Left lung (tissue), 10 donors: ENCODE results near the gene UPF2. TPM values are rescaled to one million over a fixed set of nuclear protein-coding genes. Genes with fewer than 3 reads are reported as not detected.

ENCODE experiments used
- ATAC-seq: fragments of 200-7000 bp; cut with Tn5 transposase; one replicate; pipeline ENCODE4 v1.9.1; 2020; ENCODE audit warnings: moderate library complexity
- DNase-seq, 4 donors: peaks; one replicate each; pipeline ENCODE4 v3.0.0-alpha.2; 2013 to 2020
- H3K27ac ChIP-seq, 2 donors: fragments of 200-600 bp; sonication (generic) in 1 of 2; one replicate each; pipeline versions ENCODE4 v1.5.0 to v1.8.0; 2020 to 2021
- H3K27me3 ChIP-seq, 2 donors: fragments of 200-600 bp; sonication (generic) in 1 of 2; one replicate each; pipeline versions ENCODE4 v1.5.0 to v1.8.0; 2020 to 2021
- H3K36me3 ChIP-seq, 2 donors: fragments of 200-600 bp; sonication (generic) in 1 of 2; one replicate each; pipeline versions ENCODE4 v1.5.0 to v1.8.0; 2020 to 2021
- H3K4me1 ChIP-seq, 2 donors: fragments of 200-600 bp; one replicate each; pipeline ENCODE4 v1.8.0; 2021
- H3K4me3 ChIP-seq, 2 donors: fragments of 200-600 bp; sonication (generic) in 1 of 2; one replicate each; pipeline versions ENCODE4 v1.5.0 to v1.8.0; 2020 to 2021; ENCODE audit warnings: mild to moderate bottlenecking in 1 of 2
- H3K9me3 ChIP-seq, 2 donors: fragments of 200-600 bp; sonication (generic) in 1 of 2; one replicate each; pipeline versions ENCODE4 v1.5.0 to v1.8.0; 2020 to 2021
- CTCF ChIP-seq, 2 donors: fragments of 200-600 bp; sonication (generic) in 1 of 2; IDR thresholded peaks; one replicate each; pipeline versions ENCODE4 v1.5.0 to v1.8.0; 2021; ENCODE audit warnings: antibody characterized with exemption in 2 of 2
- intact Hi-C, 2 donors: fragments of 100-400 bp; cut with DNase I; formaldehyde crosslinking; loops; one replicate each; pipeline versions ENCODE4 v1.11.2 to v1.14.2; 2022
- polyA plus RNA-seq, 6 donors: library from polyadenylated mRNA; unstranded; fragments of 120-200 nt; gene quantifications; one replicate each; pipeline ENCODE4 v1.2.1, GENCODE V29; 2013; ENCODE audit not compliant: insufficient read length in 6 of 6
- total RNA-seq, 2 donors: library from RNA; stranded (reverse); fragmentation: NEBNext Ultra II Directional; extraction: Animal tissue kit (Norgen Biotek cat#: 25700); gene quantifications; one replicate each; pipeline ENCODE4 v1.2.1, GENCODE V29; 2021
- donor health status: DM: no; HTN: yes; CAD: no.
- donor health status: DM: no; HTN: no; CAD: no.

Gene UPF2
- total and polyA plus RNA-seq, 8 donors = 14.5 to 44.3 (median 33.2) TPM

- Histone ChIP-seq H3K4me1 (peaks cover 15 to 16% of the 10 kb centered on the region in 2 donors), H3K27me3 (no peaks in the 10 kb centered on the region), H3K27ac (no peak overlapping the region), H3K36me3 (no peaks in the 10 kb centered on the region), H3K9me3 (no peaks in the 10 kb centered on the region), H3K4me3 (no peak overlapping the region)
- no peak for DNase-seq
- no peak for ATAC-seq
- TF ChIP-seq CTCF (IDR thresholded peaks at IDR 0.05) = no peak
- intact Hi-C loops = no loop called here
These were observed 163.8 kb downstream of the UPF2 start for GRCh38 chr10:11878776-11879175.

GRCh38 chr10:11877591-11877905 is 165.1 kb downstream of the UPF2 start:
- H3K36me3 ChIP-seq = no peaks in the 10 kb centered on the region
- H3K9me3 ChIP-seq = no peaks in the 10 kb centered on the region
- no peak for TF ChIP-seq CTCF (IDR thresholded peaks at IDR 0.05)
- H3K27me3 ChIP-seq = no peaks in the 10 kb centered on the region
- intact Hi-C loops = no loop called here
- H3K4me3 ChIP-seq = no peak overlapping the region
- H3K4me1 ChIP-seq = peaks cover 15 to 16% of the 10 kb centered on the region in 2 donors
- ATAC-seq (no peak), DNase-seq (no peak)
- no peak overlapping the region for H3K27ac ChIP-seq

GRCh38 chr10:11876805-11877590 is 165.6 kb downstream of the UPF2 start:
- H3K36me3 ChIP-seq = no peaks in the 10 kb centered on the region
- H3K27ac ChIP-seq = peak overlapping the region in 1 of 2 donors; percentile 80
- H3K27me3 ChIP-seq = no peaks in the 10 kb centered on the region
- DNase-seq (no peak), ATAC-seq (no peak)
- H3K4me3 ChIP-seq = no peak overlapping the region
- intact Hi-C loops = no loop called here
- peaks cover 15 to 17% of the 10 kb centered on the region in 2 donors for H3K4me1 ChIP-seq
- no peak for TF ChIP-seq CTCF (IDR thresholded peaks at IDR 0.05)
- H3K9me3 ChIP-seq = no peaks in the 10 kb centered on the region

GRCh38 chr10:11876324-11876723 is 166.3 kb downstream of the UPF2 start:
- intact Hi-C loops = no loop called here
- TF ChIP-seq CTCF (IDR thresholded peaks at IDR 0.05) = no peak
- Histone ChIP-seq H3K27me3 (no peaks in the 10 kb centered on the region), H3K9me3 (no peaks in the 10 kb centered on the region), H3K36me3 (no peaks in the 10 kb centered on the region), H3K4me1 (peaks cover 15 to 24% of the 10 kb centered on the region in 2 donors), H3K4me3 (no peak overlapping the region), H3K27ac (peak overlapping the region; percentile 75 to 80)
- DNase-seq (no peak), ATAC-seq (no peak)

GRCh38 chr10:11875494-11876281 is 166.9 kb downstream of the UPF2 start:
- Histone ChIP-seq H3K27me3 (no peaks in the 10 kb centered on the region), H3K4me1 (peaks cover 15 to 25% of the 10 kb centered on the region in 2 donors), H3K4me3 (no peak overlapping the region), H3K36me3 (no peaks in the 10 kb centered on the region), H3K9me3 (no peaks in the 10 kb centered on the region), H3K27ac (peak overlapping the region; percentile 80 to 83)
- DNase-seq (peak; percentile 36 to 92 (median 83)), ATAC-seq (peak; percentile 91)
- no peak for TF ChIP-seq CTCF (IDR thresholded peaks at IDR 0.05)
- intact Hi-C loops = no loop called here
